Stimulated activated CD8-positive, alpha-beta memory T cell treated with anti-CD3 and anti-CD28 coated beads, Interleukin-12 subunit alpha, Interleukin-12 subunit beta, amount 100 ng/mL, for 1 hour (primary cell): ENCODE measurements around the gene PDS5A.
"Not testable (repeated sequence)": the region's sequence is repeated elsewhere in the genome, so short reads cannot be mapped to it uniquely, and the experiment has no call there.

Experiments
- DNase-seq: peaks from one replicate; pipeline ENCODE4 v3.0.0-alpha.2; 2020; ENCODE audit warnings: low read depth

PDS5A gene

DNA sequence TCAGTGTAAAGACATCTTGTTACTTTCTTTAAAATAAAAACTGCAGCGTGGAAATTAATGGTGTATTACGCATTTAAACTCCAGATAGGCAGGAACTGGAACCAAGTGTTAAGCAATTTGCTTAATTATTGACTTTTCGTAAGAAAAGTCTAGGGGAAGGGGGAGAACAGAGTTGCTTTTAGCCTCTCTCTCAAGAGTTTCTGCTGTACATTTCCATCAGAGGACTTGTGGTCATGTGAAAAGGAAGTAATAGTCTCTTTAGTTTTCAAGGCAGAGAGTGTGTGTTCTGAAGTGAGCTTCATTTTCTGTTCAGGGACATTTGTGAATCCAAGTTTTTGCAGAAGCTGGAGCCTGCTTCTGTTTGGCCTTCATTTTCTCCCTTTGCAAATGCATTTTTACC is 152.6 kb downstream of the PDS5A start:
- DNase-seq: no peak

DNA sequence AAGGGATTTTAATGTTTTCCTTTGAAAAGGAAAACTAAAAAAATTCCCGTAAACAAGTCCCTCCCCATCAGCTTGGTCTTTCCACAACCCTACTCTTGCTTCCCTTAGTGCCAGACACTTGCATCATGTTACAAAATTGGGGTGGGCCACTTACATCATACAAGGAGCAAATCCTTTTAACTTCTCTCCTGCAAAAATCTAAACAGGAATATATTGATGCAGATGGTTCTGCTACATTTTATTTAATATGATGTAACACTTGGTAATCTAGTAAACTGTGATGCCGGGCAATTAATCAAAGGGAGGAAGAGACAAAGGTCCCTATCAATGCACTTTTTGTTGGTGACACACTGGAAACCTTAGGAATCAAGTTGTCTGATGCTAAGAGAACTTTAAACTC is 154.5 kb downstream of the PDS5A start:
- no peak for DNase-seq

DNA sequence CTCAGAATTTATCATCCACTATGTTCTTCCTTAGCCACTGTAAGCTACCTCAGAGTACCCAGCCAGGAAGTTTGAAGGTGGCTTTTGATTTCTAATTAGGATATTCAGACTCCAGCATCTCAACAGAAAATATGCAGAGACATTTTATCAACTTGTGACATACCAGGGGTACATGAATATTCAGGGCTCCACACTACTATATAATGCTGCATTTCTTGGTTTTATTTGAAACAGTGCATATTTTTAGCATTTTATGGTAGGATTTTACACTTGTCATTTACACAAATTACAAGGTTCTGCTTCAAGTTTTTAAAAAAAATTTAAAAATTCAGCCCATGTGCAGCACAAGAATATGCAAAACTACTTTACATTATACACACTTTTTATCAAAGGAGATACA is 155.0 kb downstream of the PDS5A start:
- DNase-seq: no peak

DNA sequence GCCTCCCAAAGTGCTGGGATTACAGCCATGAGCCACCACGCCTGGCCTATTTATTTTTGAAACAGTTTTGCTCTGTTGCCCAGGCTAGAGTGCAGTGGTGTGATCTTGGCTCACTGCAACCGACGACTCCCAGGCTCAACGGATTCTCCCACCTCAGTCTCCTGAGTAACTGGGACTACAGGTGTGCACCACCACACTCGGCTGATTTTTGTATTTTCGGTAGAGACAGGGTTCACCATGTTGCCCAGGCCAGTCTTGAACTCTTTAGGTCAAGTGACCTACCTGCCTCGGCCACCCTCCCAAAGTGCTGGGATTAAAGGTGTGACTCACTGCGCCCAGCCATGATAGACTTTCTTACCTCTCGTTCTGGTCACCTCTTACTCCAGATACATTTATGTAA is 155.8 kb downstream of the PDS5A start:
- DNase-seq: no peak

DNA sequence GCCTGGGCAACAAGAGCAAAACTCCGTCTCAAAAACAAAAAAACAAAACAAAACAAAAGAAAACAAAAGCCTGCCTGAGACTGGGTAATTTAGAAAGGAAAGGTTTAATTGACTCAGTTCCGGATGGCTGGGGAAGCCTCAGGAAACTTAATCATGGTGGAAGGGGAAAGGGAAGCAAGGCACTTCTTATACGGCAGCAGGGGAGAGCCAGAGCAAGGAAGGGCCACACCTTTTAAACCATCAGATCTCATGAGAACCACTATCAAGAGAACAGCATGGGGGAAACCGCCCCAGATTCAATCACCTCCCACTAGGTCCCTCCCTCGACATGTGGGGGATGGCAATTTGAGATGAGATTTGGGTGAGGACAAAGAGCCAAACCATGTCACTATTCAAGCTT is 157.5 kb downstream of the PDS5A start:
- no peak for DNase-seq

DNA sequence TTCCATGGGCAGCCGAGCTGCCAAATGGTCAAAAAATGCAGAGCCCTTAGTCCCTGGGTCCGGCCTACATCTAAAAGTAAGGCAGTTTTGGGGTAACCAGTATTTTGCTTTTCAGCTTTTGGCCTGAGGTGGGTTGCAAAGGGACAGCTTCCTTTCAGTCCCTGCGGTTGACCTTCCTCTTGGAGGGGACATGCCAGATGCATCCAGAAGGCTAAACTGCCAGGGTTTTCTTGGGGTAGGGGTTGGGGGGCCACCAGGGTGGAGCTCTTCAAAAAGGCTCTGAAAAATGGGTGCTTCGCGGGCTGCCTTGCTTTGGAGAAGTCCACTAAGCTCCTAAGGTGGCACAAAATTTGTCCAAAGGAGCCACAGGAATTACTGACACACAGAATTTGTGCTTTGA is 159.1 kb downstream of the PDS5A start:
- no peak for DNase-seq

DNA sequence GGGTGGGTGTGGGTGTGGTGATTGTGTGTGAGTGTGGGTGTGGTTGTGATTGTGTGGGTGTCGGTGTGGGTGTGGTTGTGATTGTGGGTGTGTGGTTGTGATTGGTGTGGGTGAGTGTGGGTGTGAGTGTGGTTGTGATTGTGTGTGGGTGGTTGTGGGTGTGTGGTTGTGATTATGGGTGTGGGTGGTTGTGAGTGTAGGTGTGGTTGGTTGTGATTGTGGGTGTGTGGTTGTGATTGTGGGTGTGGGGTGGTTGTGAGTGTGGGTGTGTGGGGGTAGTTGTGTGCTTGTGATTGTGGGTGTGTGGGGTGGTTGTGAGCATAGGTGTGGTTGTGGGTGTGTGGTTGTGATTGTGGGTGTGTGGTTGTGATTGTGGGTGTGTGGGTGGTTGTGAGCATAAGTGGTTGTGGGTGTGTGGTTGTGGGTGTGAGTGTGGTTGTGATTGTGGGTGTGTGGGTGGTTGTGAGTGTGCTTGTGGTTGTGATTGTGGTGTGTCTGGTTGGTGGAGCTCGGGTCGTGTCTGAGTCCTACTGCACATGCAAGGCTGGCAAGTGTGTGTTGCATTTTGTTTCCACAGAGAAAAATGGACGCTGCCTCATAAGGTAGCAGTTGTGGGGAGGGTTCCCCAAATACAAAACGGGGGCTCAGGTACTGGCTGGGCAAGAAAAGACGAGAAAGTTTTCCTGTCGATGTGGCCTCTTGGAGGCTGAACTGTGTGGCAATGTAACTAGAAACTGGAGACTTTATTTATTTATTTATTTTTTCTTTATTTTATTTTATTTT is 163.1 kb downstream of the PDS5A start:
- DNase-seq: no peak

DNA sequence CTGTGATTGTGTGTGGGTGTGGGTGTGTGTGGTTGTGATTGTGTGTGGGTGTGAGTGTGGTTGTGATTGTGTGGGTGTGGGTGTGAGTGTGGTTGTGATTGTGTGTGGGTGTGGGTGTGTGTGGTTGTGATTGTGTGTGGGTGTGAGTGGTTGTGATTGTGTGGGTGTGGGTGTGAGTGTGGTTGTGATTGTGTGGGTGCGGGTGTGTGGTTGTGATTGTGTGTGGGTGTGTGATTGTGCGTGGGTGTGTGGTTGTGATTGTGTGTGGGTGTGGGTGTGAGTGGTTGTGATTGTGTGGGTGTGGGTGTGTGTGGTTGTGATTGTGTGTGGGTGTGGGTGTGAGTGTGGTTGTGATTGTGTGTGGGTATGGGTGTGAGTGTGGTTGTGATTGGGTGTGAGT is 163.9 kb downstream of the PDS5A start:
- not testable (repeated sequence) for DNase-seq

DNA sequence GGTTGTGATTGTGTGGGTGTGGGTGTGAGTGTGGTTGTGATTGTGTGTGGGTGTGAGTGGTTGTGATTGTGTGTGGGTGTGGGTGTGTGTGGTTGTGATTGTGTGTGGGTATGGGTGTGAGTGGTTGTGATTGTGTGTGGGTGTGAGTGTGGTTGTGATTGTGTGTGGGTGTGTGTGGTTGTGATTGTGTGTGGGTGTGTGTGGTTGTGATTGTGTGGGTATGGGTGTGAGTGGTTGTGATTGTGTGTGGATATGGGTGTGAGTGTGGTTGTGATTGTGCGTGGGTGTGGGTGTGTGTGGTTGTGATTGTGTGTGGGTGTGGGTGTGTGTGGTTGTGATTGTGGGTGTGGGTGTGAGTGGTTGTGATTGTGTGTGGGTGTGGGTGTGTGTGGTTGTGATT is 164.7 kb downstream of the PDS5A start:
- DNase-seq: not testable (repeated sequence)

DNA sequence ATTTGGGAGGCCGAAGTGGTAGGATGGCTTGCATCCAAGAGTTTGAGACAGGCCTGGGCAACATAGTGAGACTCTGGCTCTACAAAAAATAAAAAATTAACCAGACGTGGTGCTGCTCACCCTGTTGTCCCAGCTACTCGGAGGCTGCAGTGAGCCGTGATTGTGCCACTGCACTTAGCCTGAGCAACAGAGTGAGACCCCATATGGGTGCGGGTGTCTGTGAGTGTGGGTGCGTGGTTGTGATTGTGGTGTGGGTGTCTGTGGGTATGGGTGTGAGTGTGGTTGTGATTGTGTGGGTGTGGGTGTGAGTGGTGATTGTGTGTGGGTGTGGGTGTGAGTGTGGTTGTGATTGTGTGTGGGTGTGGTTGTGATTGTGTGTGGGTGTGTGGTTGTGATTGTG is 165.2 kb downstream of the PDS5A start:
- DNase-seq: no peak

DNA sequence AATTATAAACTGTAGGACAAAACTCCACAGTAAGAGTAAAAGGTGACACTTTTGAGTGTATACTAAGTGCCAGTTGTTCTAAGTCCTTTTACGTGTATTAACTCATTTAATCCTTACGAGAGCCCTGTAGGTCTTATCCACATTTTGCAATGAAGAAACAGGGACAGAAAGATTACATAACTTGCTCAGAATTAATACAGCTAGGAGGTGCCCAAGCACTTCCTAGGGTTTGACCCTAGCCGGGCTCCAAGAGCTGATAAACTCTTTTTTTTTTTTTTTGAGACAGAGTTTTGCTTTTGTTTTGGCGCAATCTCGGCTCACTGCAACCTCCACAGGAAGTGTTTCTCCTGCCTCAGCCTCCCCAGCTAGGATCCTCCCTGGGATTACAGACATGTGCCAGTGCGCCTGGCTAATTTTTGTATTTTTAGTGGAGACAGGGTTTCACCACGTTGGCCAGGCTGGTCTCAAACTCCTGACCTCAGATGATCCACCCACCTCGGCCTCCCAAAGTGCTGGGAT is 169.4 kb downstream of the PDS5A start:
- DNase-seq: no peak

DNA sequence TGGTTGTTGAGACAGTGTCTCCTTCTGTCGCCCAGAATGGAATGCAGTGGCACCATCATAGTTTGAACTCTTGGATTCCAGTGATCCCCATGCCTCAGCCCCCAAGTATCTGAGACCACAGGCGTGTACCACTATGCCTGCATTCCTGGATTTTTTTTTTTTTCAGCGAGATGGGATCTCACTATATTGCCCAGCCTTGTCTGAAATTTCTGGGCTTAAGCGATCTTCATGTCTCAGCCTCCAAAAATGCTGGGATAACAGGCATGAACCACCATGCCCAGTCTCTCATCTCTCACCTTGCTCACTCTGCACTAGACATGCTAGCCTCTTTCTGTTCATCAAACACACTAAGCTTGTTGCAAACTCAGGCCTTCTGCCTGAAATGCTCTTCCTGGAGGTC is 175.7 kb downstream of the PDS5A start:
- no peak for DNase-seq

DNA sequence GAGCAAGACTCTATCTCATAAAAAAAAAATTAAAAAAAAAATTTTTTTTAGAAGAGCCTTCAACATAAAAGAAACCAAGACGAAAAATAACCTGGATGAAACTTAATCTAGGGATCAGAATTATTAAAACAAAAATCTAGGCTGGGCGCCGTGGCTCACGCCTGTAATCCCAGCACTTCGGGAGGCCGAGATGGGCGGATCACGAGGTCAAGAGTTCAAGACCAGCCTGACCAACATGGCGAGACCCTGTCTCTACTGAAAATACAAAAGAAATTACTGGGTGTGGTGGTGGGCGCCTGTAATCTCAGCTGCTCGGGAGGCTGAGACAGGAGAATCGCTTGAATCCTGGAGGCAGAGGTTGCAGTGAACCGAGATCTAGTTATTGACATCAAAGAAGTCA is 184.7 kb downstream of the PDS5A start:
- not testable (repeated sequence) for DNase-seq

DNA sequence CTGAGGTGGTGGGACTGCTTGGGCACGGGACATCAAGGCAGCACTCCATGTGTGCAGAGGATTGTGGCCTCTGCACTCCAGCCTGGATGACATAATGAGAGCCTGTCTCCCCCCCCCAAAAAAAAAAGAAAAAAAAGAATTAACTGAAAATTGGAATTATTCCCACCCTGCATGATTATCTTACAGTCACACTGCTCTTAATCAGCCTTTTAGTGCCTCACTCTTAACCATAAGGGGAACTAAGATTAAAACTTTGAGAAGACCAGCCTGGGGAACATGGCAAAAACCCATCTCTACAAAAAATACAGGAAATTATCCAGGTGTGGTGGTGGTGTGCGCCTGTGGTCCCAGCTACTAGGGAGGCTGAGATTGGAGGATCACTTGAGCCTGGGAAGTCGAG is 185.2 kb downstream of the PDS5A start:
- no peak for DNase-seq

DNA sequence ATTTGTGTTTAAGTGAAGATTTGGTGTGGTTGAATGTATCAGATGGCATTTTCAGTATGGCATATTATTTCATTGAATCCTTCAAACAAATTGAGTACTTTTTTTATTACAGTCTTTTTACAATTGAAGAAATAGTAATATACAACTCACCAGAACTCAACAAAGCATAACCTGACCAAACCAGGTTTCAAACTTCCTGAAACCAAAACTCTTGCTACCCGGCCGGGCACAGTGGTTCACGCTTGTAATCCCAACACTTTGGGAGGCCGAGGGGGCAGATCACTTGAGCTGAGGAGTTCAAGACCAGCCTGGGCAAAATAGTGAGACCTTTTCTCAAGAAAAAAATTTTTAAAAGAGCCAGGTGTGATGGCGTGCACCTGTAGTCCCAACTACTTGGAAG is 185.6 kb downstream of the PDS5A start:
- DNase-seq: no peak

DNA sequence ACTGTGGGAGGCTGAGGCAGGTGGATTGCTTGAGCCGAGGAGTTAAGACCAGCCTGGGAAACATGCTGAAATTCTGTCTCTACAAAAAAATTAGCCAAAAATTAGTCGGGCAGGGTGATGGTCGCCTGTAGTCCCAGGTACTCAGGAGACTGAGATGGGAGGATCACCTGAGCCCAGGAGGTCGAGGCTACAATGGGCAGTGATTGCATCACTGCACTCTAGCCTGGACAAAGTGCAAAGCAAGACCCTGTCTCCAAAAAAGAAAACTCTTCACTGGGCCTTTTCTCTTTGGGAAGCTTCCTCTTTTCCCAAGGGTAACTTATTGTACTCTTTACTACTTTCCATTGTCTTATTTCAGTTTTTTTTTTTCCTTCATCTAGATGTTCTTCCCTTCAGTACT is 190.9 kb downstream of the PDS5A start:
- DNase-seq: no peak

DNA sequence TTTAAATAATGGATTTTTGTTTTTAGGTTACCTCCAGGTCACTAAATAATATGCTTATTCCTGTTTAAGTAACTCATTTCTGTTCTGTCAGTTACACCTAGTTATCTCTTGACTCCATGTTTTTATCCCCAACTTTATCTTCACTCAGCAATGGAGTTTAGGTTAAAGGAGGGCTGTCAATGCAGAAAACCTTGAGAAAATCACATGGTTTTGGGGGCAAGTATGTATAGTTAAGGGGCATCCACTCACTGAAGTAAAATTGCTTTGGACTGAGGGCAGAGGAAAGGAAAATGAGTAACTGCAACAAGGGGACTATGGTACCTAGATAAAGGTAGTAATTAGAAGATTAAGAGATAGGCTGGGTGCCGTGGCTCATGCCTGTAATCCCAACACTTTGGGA is 192.6 kb downstream of the PDS5A start:
- no peak for DNase-seq

DNA sequence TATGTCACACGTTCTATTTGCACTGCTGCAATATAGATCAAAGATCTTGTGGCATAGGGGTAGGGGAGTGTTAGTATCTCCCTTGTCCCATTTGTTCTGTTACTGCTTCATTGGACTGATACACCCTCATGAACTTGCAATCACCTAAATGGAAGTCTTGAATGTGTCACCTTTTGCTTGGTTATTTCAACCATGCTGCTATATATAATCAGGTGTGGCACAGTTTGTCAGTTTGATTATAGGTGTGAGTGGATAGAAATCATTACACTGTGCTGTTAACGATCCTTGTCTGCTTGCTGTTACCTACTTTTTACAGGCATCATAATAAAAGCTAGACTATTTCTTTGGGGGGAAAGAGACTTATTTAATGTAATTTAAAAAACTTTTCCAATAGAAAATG is 195.7 kb downstream of the PDS5A start:
- DNase-seq: not testable (repeated sequence)
